Sigmoid colon (tissue), 4 donors: ENCODE data around the gene VIPR2.

Source experiments
- CTCF ChIP-seq, 4 experiments: fragments of 450-650 bp in 3 of 4; fragments of 200-600 bp in 1 of 4; IDR thresholded peaks; one replicate each; pipeline ENCODE4 v1.5.1; 2016 to 2019; ENCODE audit warnings: antibody characterized with exemption in 4 of 4, mild to moderate bottlenecking in 3 of 4, moderate library complexity in 2 of 4
- EP300 ChIP-seq, 4 donors: sonication (generic); formaldehyde crosslinking; IDR thresholded peaks; one replicate each; pipeline ENCODE4 v1.6.1; 2017; ENCODE audit warnings: antibody characterized with exemption in 4 of 4

- TF ChIP-seq CTCF (IDR thresholded peaks at IDR 0.05) (no peak), EP300 (IDR thresholded peaks at IDR 0.05) (no peak)
Observed at GRCh38 chr7:159007364-159007995, 137.2 kb downstream of the VIPR2 start.
